ENCODE measurements around the gene IL15RA. TPM values are rescaled to one million over a fixed set of nuclear protein-coding genes. Genes with fewer than 3 reads are reported as not detected.
"Not testable (repeated sequence)": the region's sequence is repeated elsewhere in the genome, so short reads cannot be mapped to it uniquely, and the experiment has no call there.

Gene IL15RA
- total RNA-seq, 1 donor from 2014 or later = 23.1 TPM

GRCh38 chr10:5910323-5911100 is 66.8 kb downstream of the IL15RA start:
- no peak overlapping the region for H3K4me3 ChIP-seq (ENCODE audit: low read depth, low read length)
- H3K27me3 ChIP-seq (ENCODE audit: control insufficient read depth, insufficient read depth, low read length) = no peaks in the 10 kb centered on the region
- no peak for DNase-seq (ENCODE audit: low read depth)
- H3K36me3 ChIP-seq (ENCODE audit: control insufficient read depth, insufficient read depth, low read length) = peaks cover 5% of the 10 kb centered on the region
- TF ChIP-seq, protein P1, sequence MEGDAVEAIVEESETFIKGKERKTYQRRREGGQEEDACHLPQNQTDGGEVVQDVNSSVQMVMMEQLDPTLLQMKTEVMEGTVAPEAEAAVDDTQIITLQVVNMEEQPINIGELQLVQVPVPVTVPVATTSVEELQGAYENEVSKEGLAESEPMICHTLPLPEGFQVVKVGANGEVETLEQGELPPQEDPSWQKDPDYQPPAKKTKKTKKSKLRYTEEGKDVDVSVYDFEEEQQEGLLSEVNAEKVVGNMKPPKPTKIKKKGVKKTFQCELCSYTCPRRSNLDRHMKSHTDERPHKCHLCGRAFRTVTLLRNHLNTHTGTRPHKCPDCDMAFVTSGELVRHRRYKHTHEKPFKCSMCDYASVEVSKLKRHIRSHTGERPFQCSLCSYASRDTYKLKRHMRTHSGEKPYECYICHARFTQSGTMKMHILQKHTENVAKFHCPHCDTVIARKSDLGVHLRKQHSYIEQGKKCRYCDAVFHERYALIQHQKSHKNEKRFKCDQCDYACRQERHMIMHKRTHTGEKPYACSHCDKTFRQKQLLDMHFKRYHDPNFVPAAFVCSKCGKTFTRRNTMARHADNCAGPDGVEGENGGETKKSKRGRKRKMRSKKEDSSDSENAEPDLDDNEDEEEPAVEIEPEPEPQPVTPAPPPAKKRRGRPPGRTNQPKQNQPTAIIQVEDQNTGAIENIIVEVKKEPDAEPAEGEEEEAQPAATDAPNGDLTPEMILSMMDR (IDR thresholded peaks at IDR 0.05; ENCODE audit: insufficient read depth, low read length, poor library complexity, severe bottlenecking) = no peak

DNA sequence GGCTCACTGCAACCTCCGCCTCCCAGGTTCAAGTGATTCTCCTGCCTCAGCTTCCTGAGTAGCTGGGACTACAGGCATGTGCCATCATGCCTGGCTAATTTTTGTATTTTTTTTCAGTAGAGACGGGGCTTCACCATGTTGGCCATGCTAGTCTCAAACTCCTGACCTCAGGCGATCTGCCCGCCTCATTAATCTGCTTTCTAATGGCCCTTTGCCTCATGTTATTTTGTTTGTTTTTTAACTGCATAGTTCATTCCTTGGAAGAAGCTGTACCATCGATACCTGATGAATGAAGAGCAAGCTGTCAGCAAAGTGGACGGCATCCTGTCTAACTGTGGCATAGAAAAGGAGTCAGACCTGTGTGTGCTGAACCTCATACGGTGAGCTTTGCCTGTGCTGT is 68.7 kb downstream of the IL15RA start:
- not testable (repeated sequence) for DNase-seq (ENCODE audit: low read depth); H3K36me3 ChIP-seq (ENCODE audit: control insufficient read depth, insufficient read depth, low read length); H3K27me3 ChIP-seq (ENCODE audit: control insufficient read depth, insufficient read depth, low read length); H3K4me3 ChIP-seq (ENCODE audit: low read depth, low read length)

GRCh38 chr10:5906651-5907050 is 70.7 kb downstream of the IL15RA start:
- DNase-seq (ENCODE audit: low read depth) = no peak
- Histone ChIP-seq H3K36me3 (ENCODE audit: control insufficient read depth, insufficient read depth, low read length) (peaks cover 5% of the 10 kb centered on the region), H3K27me3 (ENCODE audit: control insufficient read depth, insufficient read depth, low read length) (no peaks in the 10 kb centered on the region), H3K4me3 (ENCODE audit: low read depth, low read length) (no peak overlapping the region)
- TF ChIP-seq, protein P1 (IDR thresholded peaks at IDR 0.05; ENCODE audit: insufficient read depth, low read length, poor library complexity, severe bottlenecking) = no peak

DNA sequence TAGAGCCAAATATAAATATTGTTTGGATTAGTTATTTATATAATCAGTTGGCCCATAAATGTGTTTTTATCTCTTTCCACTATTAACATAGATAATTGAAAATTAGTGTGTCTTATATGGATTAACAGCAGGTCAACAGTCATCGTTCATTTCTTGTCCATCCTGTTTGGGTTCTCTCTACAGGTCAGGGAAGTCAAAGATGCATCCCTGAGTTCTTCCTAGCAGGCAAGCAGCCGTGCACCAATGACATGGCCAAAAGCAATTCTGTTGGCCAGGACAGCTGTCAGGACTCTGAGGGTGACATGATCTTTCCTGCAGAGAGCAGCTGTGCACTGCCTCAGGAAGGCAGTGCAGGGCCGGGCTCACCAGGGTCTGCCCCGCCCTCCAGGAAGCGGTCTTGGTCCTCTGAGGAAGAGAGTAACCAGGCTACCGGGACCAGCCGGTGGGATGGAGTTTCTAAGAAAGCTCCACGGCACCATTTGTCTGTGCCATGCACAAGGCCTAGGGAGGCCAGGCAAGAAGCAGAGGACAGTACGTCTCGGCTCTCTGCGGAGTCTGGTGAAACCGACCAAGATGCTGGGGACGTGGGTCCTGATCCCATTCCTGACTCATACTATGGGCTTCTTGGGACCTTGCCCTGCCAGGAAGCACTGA is 71.4 kb downstream of the IL15RA start:
- peaks cover 4% of the 10 kb centered on the region for H3K36me3 ChIP-seq (ENCODE audit: control insufficient read depth, insufficient read depth, low read length)

GRCh38 chr10:5904227-5904626 is 73.1 kb downstream of the IL15RA start:
- TF ChIP-seq, protein P1 (IDR thresholded peaks at IDR 0.05; ENCODE audit: insufficient read depth, low read length, poor library complexity, severe bottlenecking) = no peak
- H3K4me3 ChIP-seq (ENCODE audit: low read depth, low read length) = no peak overlapping the region
- no peaks in the 10 kb centered on the region for H3K27me3 ChIP-seq (ENCODE audit: control insufficient read depth, insufficient read depth, low read length)
- H3K36me3 ChIP-seq (ENCODE audit: control insufficient read depth, insufficient read depth, low read length) = peaks cover 2% of the 10 kb centered on the region
- DNase-seq (ENCODE audit: low read depth) = no peak

More for the DNA sequence above, 71.4 kb downstream of the IL15RA start:
- TF ChIP-seq, protein P1 (IDR thresholded peaks at IDR 0.05; ENCODE audit: insufficient read depth, low read length, poor library complexity, severe bottlenecking) = no peak
- H3K4me3 ChIP-seq (ENCODE audit: low read depth, low read length) = no peak overlapping the region
- DNase-seq (ENCODE audit: low read depth) = no peak
- no peaks in the 10 kb centered on the region for H3K27me3 ChIP-seq (ENCODE audit: control insufficient read depth, insufficient read depth, low read length)

DNA sequence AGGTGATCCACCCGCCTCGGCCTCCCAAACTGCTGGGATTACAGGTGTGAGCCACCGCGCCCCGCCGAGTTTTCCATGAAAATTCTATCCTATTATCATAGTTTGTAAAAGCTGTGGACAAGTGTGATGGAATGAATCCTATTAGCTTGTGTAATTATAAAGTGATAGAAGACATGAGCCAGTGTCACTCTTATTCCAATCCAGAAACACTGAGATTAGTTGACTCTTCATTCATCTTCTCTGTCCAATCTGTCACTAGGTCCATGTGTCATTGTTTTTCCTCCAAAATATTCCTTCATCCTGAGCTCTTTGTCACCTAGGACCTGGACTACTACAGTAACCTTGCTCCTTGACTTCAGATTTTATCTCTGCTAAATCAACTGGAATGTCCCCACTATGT is 73.8 kb downstream of the IL15RA start:
- DNase-seq (ENCODE audit: low read depth) = no peak
- Histone ChIP-seq H3K36me3 (ENCODE audit: control insufficient read depth, insufficient read depth, low read length) (no peaks in the 10 kb centered on the region), H3K4me3 (ENCODE audit: low read depth, low read length) (no peak overlapping the region), H3K27me3 (ENCODE audit: control insufficient read depth, insufficient read depth, low read length) (no peaks in the 10 kb centered on the region)
- TF ChIP-seq, protein P1 (IDR thresholded peaks at IDR 0.05; ENCODE audit: insufficient read depth, low read length, poor library complexity, severe bottlenecking) = no peak
